HEK293 (cell line): ENCODE results near the gene KIF22.
A peak's percentile ranks its signal among the peaks of the same experiment; 100 is the strongest.

Source experiments
- CTCF ChIA-PET: fragments of 350-600 bp; formaldehyde crosslinking; extraction: SDS; loops from one replicate; lab custom pipeline; 2021; ENCODE audit warnings: antibody characterized with exemption; lab: Yijun Ruan, JAX
- POLR2A ChIA-PET: fragments of 300-600 bp; formaldehyde crosslinking; extraction: SDS; loops from one replicate; lab custom pipeline; 2020; ENCODE audit warnings: antibody characterized with exemption, inconsistent platforms; lab: Yijun Ruan, JAX
- H3K27ac ChIP-seq: fragments of 200-500 bp; sonication (Bioruptor generic); 2 replicates; pipeline ENCODE4 v1.5.1; 2014; ENCODE audit warnings: low read depth, low read length, control low read depth, inconsistent platforms; ENCODE audit errors: extremely low read depth
- H3K36me3 ChIP-seq, 2 experiments: fragments of 200-500 bp in 1 of 2; sonication (Bioruptor generic) in 1 of 2; 1 replicate in 1 of 2; 2 replicates in 1 of 2; pipeline ENCODE4 v1.5.1; 2014 to 2017; ENCODE audit warnings: inconsistent platforms in 2 of 2, low read length in 2 of 2; ENCODE audit not compliant: control insufficient read depth in 2 of 2, insufficient read depth in 1 of 2
- H3K4me1 ChIP-seq: fragments of 200-500 bp; sonication (Bioruptor generic); 2 replicates; pipeline ENCODE4 v1.5.1; 2014; ENCODE audit warnings: mild to moderate bottlenecking, low read length, inconsistent platforms; ENCODE audit not compliant: control insufficient read depth, insufficient read depth
- H3K4me3 ChIP-seq: 2 replicates; pipeline ENCODE4 v1.5.1; 2011; ENCODE audit warnings: low read depth, mild to moderate bottlenecking, control low read depth, low read length, moderate library complexity
- H3K9me3 ChIP-seq: fragments of 200-500 bp; sonication (Bioruptor generic); 2 replicates; pipeline ENCODE4 v1.5.1; 2014; ENCODE audit warnings: low read depth, low read length, inconsistent platforms; ENCODE audit not compliant: control insufficient read depth, insufficient read depth
- HOXA7 ChIP-seq: sonication (generic); formaldehyde crosslinking; IDR thresholded peaks from 2 replicates; pipeline ENCODE4 v1.8.1; 2022; ENCODE audit warnings: missing genetic modification reagents, borderline replicate concordance
- KLF10 ChIP-seq: fragments of 450-650 bp; IDR thresholded peaks from 2 replicates; pipeline ENCODE4 v1.5.1; 2018; ENCODE audit warnings: missing biosample characterization, mild to moderate bottlenecking, missing genetic modification characterization
- TRIM28 ChIP-seq: IDR thresholded peaks from 2 replicates; pipeline ENCODE4 v1.6.1; 2011; ENCODE audit warnings: low read length, control low read depth, borderline replicate concordance
- ZBTB20 ChIP-seq: fragments of 450-650 bp; formaldehyde crosslinking; IDR thresholded peaks from 2 replicates; pipeline ENCODE4 v1.5.1; 2016; ENCODE audit warnings: missing biosample characterization, missing genetic modification characterization
- ZFP3 ChIP-seq: fragments of 450-650 bp; formaldehyde crosslinking; IDR thresholded peaks from 2 replicates; pipeline ENCODE4 v1.5.1; 2016; ENCODE audit warnings: low read depth, missing biosample characterization, missing genetic modification characterization
- ZNF140 ChIP-seq: fragments of 450-650 bp; formaldehyde crosslinking; IDR thresholded peaks from 2 replicates; pipeline ENCODE4 v1.5.1; 2016; ENCODE audit warnings: missing biosample characterization, missing genetic modification characterization
- ZNF354C ChIP-seq: fragments of 450-650 bp; formaldehyde crosslinking; IDR thresholded peaks from 2 replicates; pipeline ENCODE4 v1.5.1; 2016; ENCODE audit warnings: missing biosample characterization, missing genetic modification characterization, low read depth, borderline replicate concordance
- ZNF830 ChIP-seq: fragments of 450-650 bp; IDR thresholded peaks from 2 replicates; pipeline ENCODE4 v1.5.0; 2018; ENCODE audit warnings: missing biosample characterization, missing genetic modification characterization, low read depth, mild to moderate bottlenecking, moderate library complexity
- TF ChIP-seq, protein P1 (sequence below): fragments of 450-650 bp; formaldehyde crosslinking; conservative IDR thresholded peaks from 2 replicates; pipeline ENCODE4 v1.5.1; 2016; ENCODE audit warnings: low read depth, missing biosample characterization, missing genetic modification characterization
- TF ChIP-seq, protein P2 (sequence below): fragments of 450-650 bp; formaldehyde crosslinking; IDR thresholded peaks from 2 replicates; pipeline ENCODE4 v1.5.1; 2016; ENCODE audit warnings: missing biosample characterization, missing genetic modification characterization, low read depth

KIF22 gene

DNA sequence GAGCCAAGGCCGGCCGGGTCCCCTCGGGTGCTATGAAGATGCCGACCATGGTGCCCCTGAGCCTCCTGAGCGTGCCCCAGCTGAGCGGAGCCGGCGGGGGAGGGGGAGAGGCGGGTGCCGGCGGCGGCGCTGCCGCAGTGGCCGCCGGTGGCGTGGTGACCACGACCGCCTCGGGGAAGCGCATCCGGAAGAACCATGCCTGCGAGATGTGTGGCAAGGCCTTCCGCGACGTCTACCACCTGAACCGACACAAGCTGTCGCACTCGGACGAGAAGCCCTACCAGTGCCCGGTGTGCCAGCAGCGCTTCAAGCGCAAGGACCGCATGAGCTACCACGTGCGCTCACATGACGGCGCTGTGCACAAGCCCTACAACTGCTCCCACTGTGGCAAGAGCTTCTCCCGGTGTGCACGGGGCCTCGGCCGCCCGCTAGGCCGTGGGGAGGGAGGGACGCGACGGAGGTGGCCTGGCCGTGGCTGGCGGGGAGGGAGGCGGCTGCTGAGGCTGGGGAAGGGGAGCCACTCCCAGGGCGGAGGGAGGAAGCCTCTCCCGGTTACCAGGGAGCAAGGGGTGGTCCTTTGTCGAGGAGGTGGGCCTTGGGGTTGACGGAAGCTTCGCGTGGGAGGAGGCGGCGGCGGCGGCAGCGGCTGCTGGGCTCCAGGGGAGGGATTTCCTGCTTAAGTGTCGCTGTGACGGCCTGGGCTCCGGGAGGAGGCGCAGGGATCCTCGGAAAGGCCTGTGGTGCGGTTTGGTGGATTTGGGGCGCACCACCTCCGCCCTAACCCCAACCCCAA, 17.1 kb downstream of the KIF22 start:
- POLR2A ChIA-PET = interaction anchor here (0.7 to 4.0 kb wide), 14 partner anchors 11 to 211 kb away, joined by 3 to 106 read pairs (median 6); partner anchors contain the start of genes ASPHD1, KCTD13, KIF22 and MVP
- Histone ChIP-seq H3K9me3 (no peaks in the 10 kb centered on the region), H3K4me1 (peaks cover 17% of the 10 kb centered on the region), H3K27ac (peak overlapping the region; percentile 100), H3K4me3 (peak overlapping the region; percentile 67), H3K36me3 (peaks cover 0 to 54% of the 10 kb centered on the region in 2 experiments; a peak in 2 of 3 replicates)
- TF ChIP-seq ZNF354C (tag by site-specific recombination) (no peak), TRIM28 (peak; percentile 59; the same call in 1 of the 2 replicates), ZFP3 (tag by site-specific recombination) (no peak)
- CTCF ChIA-PET = interaction anchor here (0.6 to 3.0 kb wide), 13 partner anchors 8 to 1170 kb away, joined by 3 to 23 read pairs (median 3); partner anchors contain the start of genes HIRIP3, INO80E, MVP and PAGR1

DNA sequence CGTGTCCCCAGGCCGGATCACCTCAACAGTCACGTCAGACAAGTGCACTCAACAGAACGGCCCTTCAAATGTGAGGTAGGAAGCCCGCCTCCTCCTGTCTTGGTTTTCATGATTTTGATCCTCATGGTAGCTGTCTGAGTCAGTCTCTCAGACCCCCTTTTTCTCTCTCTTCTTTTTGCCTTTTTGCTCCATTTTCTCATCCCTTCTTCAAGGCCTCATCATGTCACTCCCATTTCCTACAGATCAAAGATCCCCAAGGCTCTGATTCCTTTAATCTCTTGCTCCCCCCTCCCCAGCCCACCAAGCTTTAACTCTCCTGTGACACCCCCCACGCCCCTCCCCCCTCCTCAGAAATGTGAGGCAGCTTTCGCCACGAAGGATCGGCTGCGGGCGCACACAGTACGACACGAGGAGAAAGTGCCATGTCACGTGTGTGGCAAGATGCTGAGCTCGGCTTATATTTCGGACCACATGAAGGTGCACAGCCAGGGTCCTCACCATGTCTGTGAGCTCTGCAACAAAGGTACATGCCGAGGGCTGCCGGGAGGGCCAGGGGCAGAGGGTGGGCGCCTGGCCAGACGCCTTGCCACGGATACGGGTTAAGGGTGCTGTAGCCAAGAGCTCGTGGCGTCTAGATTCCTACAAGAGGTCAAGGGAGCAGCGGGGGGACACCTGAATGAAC, 17.8 kb downstream of the KIF22 start:
- Histone ChIP-seq H3K4me3 (peak overlapping the region; percentile 67), H3K27ac (peak overlapping the region; percentile 100)
- TF ChIP-seq HOXA7 (CRISPR knock-in tag) = no peak
- no peak for TF ChIP-seq ZNF354C (tag by site-specific recombination)
- TF ChIP-seq, all 188 proteins: peak for 0
- peaks cover 0 to 46% of the 10 kb centered on the region in 2 experiments; a peak in 2 of 3 replicates for H3K36me3 ChIP-seq
- POLR2A ChIA-PET = interaction anchor here (0.7 to 4.0 kb wide), 12 partner anchors 10 to 210 kb away, joined by 3 to 106 read pairs (median 8); partner anchors contain the start of genes ASPHD1, KCTD13, KIF22 and MVP
- peaks cover 17% of the 10 kb centered on the region for H3K4me1 ChIP-seq
- H3K9me3 ChIP-seq = no peaks in the 10 kb centered on the region
- CTCF ChIA-PET = interaction anchor here (0.6 to 3.0 kb wide), 10 partner anchors 10 to 1170 kb away, joined by 3 to 23 read pairs (median 4); partner anchors contain the start of genes HIRIP3, INO80E and MVP

DNA sequence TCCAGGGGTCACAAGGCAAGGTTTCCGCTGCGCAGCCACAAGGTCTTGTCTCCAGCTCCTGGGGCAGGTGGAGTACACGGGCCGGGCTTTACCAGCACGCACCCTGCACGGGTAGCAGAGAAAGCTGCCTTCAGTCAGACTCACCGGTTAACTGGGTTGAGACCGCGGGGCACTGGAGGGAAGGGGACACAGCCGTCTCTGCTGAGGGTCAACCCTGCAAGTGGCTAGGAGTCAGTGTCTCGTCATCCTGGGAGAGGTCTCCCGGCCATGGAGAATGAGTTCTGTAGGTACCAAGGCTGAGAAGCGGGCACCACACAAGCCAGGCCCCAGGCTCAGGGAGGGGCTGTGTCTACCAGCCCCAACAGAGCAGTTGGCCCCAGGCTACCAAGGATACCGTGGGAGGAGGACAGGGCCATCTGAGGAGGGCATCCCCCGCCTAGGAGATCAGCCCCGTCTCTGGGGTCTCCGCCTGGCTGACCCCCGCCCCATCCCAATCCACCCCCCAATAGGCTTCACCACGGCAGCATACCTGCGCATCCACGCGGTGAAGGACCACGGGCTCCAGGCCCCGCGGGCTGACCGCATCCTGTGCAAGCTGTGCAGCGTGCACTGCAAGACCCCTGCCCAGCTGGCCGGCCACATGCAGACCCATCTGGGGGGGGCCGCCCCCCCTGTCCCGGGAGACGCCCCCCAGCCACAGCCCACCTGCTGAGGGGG, 18.6 kb downstream of the KIF22 start:
- Histone ChIP-seq H3K4me1 (peaks cover 14% of the 10 kb centered on the region), H3K36me3 (peaks cover 0 to 38% of the 10 kb centered on the region in 2 experiments; a peak in 2 of 3 replicates), H3K4me3 (peak overlapping the region; percentile 67), H3K9me3 (no peaks in the 10 kb centered on the region), H3K27ac (peak overlapping the region; percentile 100)
- ChIA-PET CTCF (interaction anchor here (1.5 to 3.0 kb wide), 3 partner anchors 10 to 108 kb away, joined by 3 to 23 read pairs (median 13); partner anchors contain the start of gene MVP), POLR2A (interaction anchor here (1.0 to 4.0 kb wide), 5 partner anchors 10 to 152 kb away, joined by 3 to 106 read pairs (median 9); partner anchors contain the start of genes KIF22, MVP, PAGR1 and TMEM219)
- no peak for TF ChIP-seq KLF10
- TF ChIP-seq ZNF830 (tag by site-specific recombination) = no peak
- TF ChIP-seq ZNF140 (tag by site-specific recombination) = no peak
- TF ChIP-seq ZBTB20 = no peak

DNA sequence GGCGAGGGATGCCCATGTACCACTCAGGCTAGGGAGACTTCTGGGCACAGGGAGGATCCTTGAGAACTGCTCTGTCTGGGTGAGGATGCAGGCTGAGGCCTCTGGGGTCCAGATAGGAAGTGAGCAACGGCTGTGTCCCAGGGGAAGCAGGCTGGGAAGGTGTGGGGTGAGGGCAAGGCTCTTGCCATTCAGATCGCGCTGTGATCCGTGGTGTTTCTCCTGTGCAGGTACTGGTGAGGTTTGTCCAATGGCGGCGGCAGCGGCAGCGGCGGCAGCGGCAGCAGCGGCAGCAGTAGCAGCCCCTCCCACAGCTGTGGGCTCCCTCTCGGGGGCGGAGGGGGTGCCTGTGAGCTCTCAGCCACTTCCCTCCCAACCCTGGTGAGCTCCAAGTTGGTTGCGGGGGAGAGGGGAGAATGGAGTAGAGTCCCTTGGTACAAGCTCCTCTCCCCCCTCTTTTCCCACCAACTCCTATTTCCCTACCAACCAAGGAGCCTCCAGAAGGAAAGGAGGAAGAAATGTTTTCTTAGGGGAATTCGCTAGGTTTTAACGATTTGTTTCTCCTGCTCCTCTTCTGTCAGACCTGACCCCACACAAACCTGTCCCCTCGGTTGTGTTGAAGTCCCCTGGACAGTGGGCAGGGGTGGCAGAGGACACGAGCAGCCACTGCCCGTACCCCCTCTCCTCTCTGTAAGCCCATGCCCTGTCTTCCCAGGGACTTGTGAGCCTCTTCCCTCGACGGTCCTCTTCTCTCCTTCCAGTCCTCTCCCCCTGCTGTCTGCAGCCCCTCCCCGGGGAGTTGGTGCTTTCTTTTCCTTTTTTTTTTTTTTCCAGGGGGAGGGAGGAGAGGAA, 19.5 kb downstream of the KIF22 start:
- POLR2A ChIA-PET = interaction anchor here (0.8 to 2.4 kb wide), 7 partner anchors 10 to 1236 kb away, joined by 3 to 10 read pairs (median 4); partner anchors contain the start of genes CDIPT, KIF22, MVP and TAOK2
- CTCF ChIA-PET = interaction anchor here (0.6 to 2.9 kb wide), 4 partner anchors 9 to 1175 kb away, joined by 4 to 13 read pairs (median 8); partner anchors contain the start of gene MVP
- peak overlapping the region; percentile 100 for H3K27ac ChIP-seq
- TF ChIP-seq, protein P1, sequence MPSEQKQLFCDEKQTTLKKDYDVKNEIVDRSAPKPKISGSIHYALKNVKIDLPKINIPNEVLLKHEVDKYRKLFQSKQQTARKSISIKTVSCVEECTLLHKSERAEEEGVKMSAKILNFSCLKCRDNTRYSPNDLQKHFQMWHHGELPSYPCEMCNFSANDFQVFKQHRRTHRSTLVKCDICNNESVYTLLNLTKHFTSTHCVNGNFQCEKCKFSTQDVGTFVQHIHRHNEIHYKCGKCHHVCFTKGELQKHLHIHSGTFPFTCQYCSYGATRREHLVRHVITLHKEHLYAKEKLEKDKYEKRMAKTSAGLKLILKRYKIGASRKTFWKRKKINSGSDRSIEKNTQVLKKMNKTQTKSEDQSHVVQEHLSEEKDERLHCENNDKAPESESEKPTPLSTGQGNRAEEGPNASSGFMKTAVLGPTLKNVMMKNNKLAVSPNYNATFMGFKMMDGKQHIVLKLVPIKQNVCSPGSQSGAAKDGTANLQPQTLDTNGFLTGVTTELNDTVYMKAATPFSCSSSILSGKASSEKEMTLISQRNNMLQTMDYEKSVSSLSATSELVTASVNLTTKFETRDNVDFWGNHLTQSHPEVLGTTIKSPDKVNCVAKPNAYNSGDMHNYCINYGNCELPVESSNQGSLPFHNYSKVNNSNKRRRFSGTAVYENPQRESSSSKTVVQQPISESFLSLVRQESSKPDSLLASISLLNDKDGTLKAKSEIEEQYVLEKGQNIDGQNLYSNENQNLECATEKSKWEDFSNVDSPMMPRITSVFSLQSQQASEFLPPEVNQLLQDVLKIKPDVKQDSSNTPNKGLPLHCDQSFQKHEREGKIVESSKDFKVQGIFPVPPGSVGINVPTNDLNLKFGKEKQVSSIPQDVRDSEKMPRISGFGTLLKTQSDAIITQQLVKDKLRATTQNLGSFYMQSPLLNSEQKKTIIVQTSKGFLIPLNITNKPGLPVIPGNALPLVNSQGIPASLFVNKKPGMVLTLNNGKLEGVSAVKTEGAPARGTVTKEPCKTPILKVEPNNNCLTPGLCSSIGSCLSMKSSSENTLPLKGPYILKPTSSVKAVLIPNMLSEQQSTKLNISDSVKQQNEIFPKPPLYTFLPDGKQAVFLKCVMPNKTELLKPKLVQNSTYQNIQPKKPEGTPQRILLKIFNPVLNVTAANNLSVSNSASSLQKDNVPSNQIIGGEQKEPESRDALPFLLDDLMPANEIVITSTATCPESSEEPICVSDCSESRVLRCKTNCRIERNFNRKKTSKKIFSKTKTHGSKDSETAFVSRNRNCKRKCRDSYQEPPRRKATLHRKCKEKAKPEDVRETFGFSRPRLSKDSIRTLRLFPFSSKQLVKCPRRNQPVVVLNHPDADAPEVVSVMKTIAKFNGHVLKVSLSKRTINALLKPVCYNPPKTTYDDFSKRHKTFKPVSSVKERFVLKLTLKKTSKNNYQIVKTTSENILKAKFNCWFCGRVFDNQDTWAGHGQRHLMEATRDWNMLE (tag by site-specific recombination) = no peak
- TF ChIP-seq, protein P2, sequence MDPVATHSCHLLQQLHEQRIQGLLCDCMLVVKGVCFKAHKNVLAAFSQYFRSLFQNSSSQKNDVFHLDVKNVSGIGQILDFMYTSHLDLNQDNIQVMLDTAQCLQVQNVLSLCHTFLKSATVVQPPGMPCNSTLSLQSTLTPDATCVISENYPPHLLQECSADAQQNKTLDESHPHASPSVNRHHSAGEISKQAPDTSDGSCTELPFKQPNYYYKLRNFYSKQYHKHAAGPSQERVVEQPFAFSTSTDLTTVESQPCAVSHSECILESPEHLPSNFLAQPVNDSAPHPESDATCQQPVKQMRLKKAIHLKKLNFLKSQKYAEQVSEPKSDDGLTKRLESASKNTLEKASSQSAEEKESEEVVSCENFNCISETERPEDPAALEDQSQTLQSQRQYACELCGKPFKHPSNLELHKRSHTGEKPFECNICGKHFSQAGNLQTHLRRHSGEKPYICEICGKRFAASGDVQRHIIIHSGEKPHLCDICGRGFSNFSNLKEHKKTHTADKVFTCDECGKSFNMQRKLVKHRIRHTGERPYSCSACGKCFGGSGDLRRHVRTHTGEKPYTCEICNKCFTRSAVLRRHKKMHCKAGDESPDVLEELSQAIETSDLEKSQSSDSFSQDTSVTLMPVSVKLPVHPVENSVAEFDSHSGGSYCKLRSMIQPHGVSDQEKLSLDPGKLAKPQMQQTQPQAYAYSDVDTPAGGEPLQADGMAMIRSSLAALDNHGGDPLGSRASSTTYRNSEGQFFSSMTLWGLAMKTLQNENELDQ = no peak

More for the DNA sequence above, 19.5 kb downstream of the KIF22 start:
- Histone ChIP-seq H3K4me1 (peaks cover 7% of the 10 kb centered on the region), H3K9me3 (no peaks in the 10 kb centered on the region), H3K36me3 (peaks cover 0 to 36% of the 10 kb centered on the region in 2 experiments; a peak in 2 of 3 replicates), H3K4me3 (no peak overlapping the region; the same call in 1 of the 2 replicates)
